MCF 10A (cell line): Measurements from ENCODE around the gene TERT. TPM values are rescaled to one million over a fixed set of nuclear protein-coding genes. Genes with fewer than 3 reads are reported as not detected.

Source experiments
- BruUV-seq: library from RNA; stranded (reverse); fragments of 400-500 nt; replicated peaks from 2 replicates; lab custom pipeline; 2021; lab: Mats Ljungman, UMichigan
- CTCF ChIA-PET: fragments of 300-600 bp; sonication (Branson Sonifier 250); formaldehyde crosslinking; extraction: SDS; loops from one replicate; lab custom pipeline; 2021; ENCODE audit warnings: antibody characterized with exemption, inconsistent platforms; lab: Yijun Ruan, JAX
- POLR2A ChIA-PET: fragments of 300-600, 350-650 bp; sonication (Branson Sonifier 250); formaldehyde crosslinking; extraction: SDS; loops from one replicate; lab custom pipeline; 2020; ENCODE audit warnings: antibody characterized with exemption, inconsistent platforms; lab: Yijun Ruan, JAX
- DNase-seq: peaks from one replicate; pipeline ENCODE4 v3.0.0-alpha.2; 2018; ENCODE audit not compliant: unreplicated experiment
- H3K27ac Mint-ChIP-seq: one replicate; pipeline ENCODE4 v1.8.0; 2022; ENCODE audit warnings: mild to moderate bottlenecking, low read depth, mixed read lengths; ENCODE audit not compliant: unreplicated experiment
- H3K27me3 Mint-ChIP-seq: one replicate; pipeline ENCODE4 v1.8.0; 2022; ENCODE audit warnings: mixed read lengths; ENCODE audit not compliant: insufficient read depth, unreplicated experiment
- H3K36me3 Mint-ChIP-seq: one replicate; pipeline ENCODE4 v1.8.0; 2022; ENCODE audit warnings: mild to moderate bottlenecking, moderate library complexity, mixed read lengths; ENCODE audit not compliant: insufficient read depth, unreplicated experiment
- H3K4me1 Mint-ChIP-seq: one replicate; pipeline ENCODE4 v1.8.0; 2022; ENCODE audit warnings: mixed read lengths; ENCODE audit not compliant: insufficient read depth, unreplicated experiment
- H3K4me3 Mint-ChIP-seq: one replicate; pipeline ENCODE4 v1.8.0; 2022; ENCODE audit warnings: mild to moderate bottlenecking, moderate library complexity, mixed read lengths; ENCODE audit not compliant: unreplicated experiment
- H3K9me3 Mint-ChIP-seq: one replicate; pipeline ENCODE4 v1.8.0; 2022; ENCODE audit warnings: mixed read lengths; ENCODE audit not compliant: unreplicated experiment
- CTCF ChIP-seq: fragments of 200-600 bp; IDR thresholded peaks from one replicate; pipeline ENCODE4 v1.8.0; 2022; ENCODE audit warnings: antibody characterized with exemption, mild to moderate bottlenecking; ENCODE audit not compliant: unreplicated experiment
- intact Hi-C: fragments of 100-400 bp; cut with micrococcal nuclease; formaldehyde crosslinking; loops from 2 replicates; pipeline ENCODE4 v1.14.1; 2022
- total RNA-seq: library from RNA; stranded (reverse); gene quantifications from 2 replicates; pipeline ENCODE4 v1.2.3, GENCODE V29; 2022

Gene TERT
- total RNA-seq, 1 experiment from 2014 or later, result 0.16 TPM

- H3K4me1 Mint-ChIP-seq, result peaks cover 8% of the 10 kb centered on the region
- ChIA-PET POLR2A (no interaction called here), CTCF (no interaction called here)
- intact Hi-C loops, result no loop called here
- no peaks in the 10 kb centered on the region for H3K9me3 Mint-ChIP-seq
- BruUV-seq, result no TSS peak
- peaks cover 16% of the 10 kb centered on the region for H3K36me3 Mint-ChIP-seq
- no peak overlapping the region for H3K4me3 Mint-ChIP-seq
- H3K27ac Mint-ChIP-seq, result no peak overlapping the region
- peak; percentile 19 for DNase-seq
- TF ChIP-seq CTCF, result no peak
- H3K27me3 Mint-ChIP-seq, result no peaks in the 10 kb centered on the region
Measured at GRCh38 chr5:1312993-1313833, 18.3 kb upstream of the TERT start.

- Mint-ChIP-seq H3K36me3 (peaks cover 6% of the 10 kb centered on the region), H3K4me1 (peaks cover 8% of the 10 kb centered on the region), H3K4me3 (no peak overlapping the region), H3K9me3 (no peaks in the 10 kb centered on the region), H3K27me3 (no peaks in the 10 kb centered on the region), H3K27ac (no peak overlapping the region)
- no TSS peak for BruUV-seq
- ChIA-PET CTCF (interaction anchor here (0.6 kb wide), 2 partner anchors 143 to 378 kb away, joined by 3 to 5 read pairs; no protein-coding TSS in a partner anchor), POLR2A (interaction anchor here (0.8 kb wide), 1 partner anchor 9 kb away, joined by 3 read pairs; no protein-coding TSS in a partner anchor)
- TF ChIP-seq CTCF, result no peak
- intact Hi-C loops, result no loop called here
- no peak for DNase-seq
Measured at GRCh38 chr5:1312206-1312605, 17.3 kb upstream of the TERT start.

- no peak for DNase-seq
- peaks cover 4% of the 10 kb centered on the region for H3K4me1 Mint-ChIP-seq
- TF ChIP-seq CTCF, result no peak
- ChIA-PET POLR2A (interaction anchor here (0.8 kb wide), 1 partner anchor 10 kb away, joined by 3 read pairs; no protein-coding TSS in a partner anchor), CTCF (no interaction called here)
- H3K36me3 Mint-ChIP-seq, result no peaks in the 10 kb centered on the region
- no TSS peak for BruUV-seq
- intact Hi-C loops, result no loop called here
- H3K9me3 Mint-ChIP-seq, result no peaks in the 10 kb centered on the region
- H3K27me3 Mint-ChIP-seq, result no peaks in the 10 kb centered on the region
- H3K4me3 Mint-ChIP-seq, result no peak overlapping the region
- no peak overlapping the region for H3K27ac Mint-ChIP-seq
Measured at GRCh38 chr5:1311439-1312055, 16.7 kb upstream of the TERT start.

GRCh38 chr5:1310118-1310517 lies 15.2 kb upstream of the TERT start:
- CTCF ChIA-PET, result interaction anchor here (1.1 to 1.2 kb wide), 2 partner anchors 13 to 135 kb away, joined by 3 read pairs; no protein-coding TSS in a partner anchor
- Mint-ChIP-seq H3K9me3 (no peaks in the 10 kb centered on the region), H3K4me3 (no peak overlapping the region)

More at GRCh38 chr5:1310118-1310517, 15.2 kb upstream of the TERT start:
- POLR2A ChIA-PET, result interaction anchor here (0.7 kb wide), 1 partner anchor 22 kb away, joined by 3 read pairs; no protein-coding TSS in a partner anchor
- H3K27me3 Mint-ChIP-seq, result peaks cover 8% of the 10 kb centered on the region
- no peak for DNase-seq
- H3K27ac Mint-ChIP-seq, result no peak overlapping the region
- no peaks in the 10 kb centered on the region for H3K36me3 Mint-ChIP-seq
- intact Hi-C loops, result no loop called here
- no peaks in the 10 kb centered on the region for H3K4me1 Mint-ChIP-seq
- no peak for TF ChIP-seq CTCF
- no TSS peak for BruUV-seq
